GM13976 (cell line): ENCODE measurements around the gene KIFC3.
A peak's percentile ranks its signal among the peaks of the same experiment; 100 is the strongest.
"Not testable (repeated sequence)": the region's sequence is repeated elsewhere in the genome, so short reads cannot be mapped to it uniquely, and the experiment has no call there.

Experiments
- DNase-seq: peaks from one replicate; pipeline ENCODE4 v3.0.0; 2012; ENCODE audit warnings: low spot score
- in situ Hi-C: fragments of 300-500 bp; cut with MboI; formaldehyde crosslinking; loops from one replicate; pipeline ENCODE4 v1.12.0; 2022; ENCODE audit warnings: low sequenced_read_pairs, mixed read lengths, inconsistent platforms; ENCODE audit not compliant: unreplicated experiment
- TF ChIP-seq, protein P1 (sequence below): IDR thresholded peaks from 2 replicates; pipeline ENCODE4 v1.5.1; 2012; ENCODE audit warnings: borderline replicate concordance, mild to moderate bottlenecking; ENCODE audit not compliant: insufficient read depth; ENCODE audit errors: extremely low read depth, missing control alignments, control extremely low read depth

Gene KIFC3, protein sequence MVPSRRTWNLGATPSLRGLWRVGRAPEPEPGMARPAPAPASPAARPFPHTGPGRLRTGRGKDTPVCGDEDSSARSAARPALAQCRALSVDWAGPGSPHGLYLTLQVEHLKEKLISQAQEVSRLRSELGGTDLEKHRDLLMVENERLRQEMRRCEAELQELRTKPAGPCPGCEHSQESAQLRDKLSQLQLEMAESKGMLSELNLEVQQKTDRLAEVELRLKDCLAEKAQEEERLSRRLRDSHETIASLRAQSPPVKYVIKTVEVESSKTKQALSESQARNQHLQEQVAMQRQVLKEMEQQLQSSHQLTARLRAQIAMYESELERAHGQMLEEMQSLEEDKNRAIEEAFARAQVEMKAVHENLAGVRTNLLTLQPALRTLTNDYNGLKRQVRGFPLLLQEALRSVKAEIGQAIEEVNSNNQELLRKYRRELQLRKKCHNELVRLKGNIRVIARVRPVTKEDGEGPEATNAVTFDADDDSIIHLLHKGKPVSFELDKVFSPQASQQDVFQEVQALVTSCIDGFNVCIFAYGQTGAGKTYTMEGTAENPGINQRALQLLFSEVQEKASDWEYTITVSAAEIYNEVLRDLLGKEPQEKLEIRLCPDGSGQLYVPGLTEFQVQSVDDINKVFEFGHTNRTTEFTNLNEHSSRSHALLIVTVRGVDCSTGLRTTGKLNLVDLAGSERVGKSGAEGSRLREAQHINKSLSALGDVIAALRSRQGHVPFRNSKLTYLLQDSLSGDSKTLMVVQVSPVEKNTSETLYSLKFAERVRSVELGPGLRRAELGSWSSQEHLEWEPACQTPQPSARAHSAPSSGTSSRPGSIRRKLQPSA

GRCh38 chr16:57802341-57803133 lies at the start of gene KIFC3:
TSS of gene KIFC3 (minus strand) at chr16:57802491. CDS start at chr16:57798243, 4,248 bp downstream.
- TF ChIP-seq, protein P1, sequence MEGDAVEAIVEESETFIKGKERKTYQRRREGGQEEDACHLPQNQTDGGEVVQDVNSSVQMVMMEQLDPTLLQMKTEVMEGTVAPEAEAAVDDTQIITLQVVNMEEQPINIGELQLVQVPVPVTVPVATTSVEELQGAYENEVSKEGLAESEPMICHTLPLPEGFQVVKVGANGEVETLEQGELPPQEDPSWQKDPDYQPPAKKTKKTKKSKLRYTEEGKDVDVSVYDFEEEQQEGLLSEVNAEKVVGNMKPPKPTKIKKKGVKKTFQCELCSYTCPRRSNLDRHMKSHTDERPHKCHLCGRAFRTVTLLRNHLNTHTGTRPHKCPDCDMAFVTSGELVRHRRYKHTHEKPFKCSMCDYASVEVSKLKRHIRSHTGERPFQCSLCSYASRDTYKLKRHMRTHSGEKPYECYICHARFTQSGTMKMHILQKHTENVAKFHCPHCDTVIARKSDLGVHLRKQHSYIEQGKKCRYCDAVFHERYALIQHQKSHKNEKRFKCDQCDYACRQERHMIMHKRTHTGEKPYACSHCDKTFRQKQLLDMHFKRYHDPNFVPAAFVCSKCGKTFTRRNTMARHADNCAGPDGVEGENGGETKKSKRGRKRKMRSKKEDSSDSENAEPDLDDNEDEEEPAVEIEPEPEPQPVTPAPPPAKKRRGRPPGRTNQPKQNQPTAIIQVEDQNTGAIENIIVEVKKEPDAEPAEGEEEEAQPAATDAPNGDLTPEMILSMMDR: no peak
- DNase-seq: peak; percentile 73
- in situ Hi-C loops: no loop called here

- in situ Hi-C loops: no loop called here
- TF ChIP-seq, protein P1: no peak
- DNase-seq: no peak
Measured at GRCh38 chr16:57848181-57848580, 45.9 kb upstream of the KIFC3 start.

GRCh38 chr16:57846931-57847330 lies 44.6 kb upstream of the KIFC3 start:
- DNase-seq, in situ Hi-C loops: not testable (repeated sequence)

DNA sequence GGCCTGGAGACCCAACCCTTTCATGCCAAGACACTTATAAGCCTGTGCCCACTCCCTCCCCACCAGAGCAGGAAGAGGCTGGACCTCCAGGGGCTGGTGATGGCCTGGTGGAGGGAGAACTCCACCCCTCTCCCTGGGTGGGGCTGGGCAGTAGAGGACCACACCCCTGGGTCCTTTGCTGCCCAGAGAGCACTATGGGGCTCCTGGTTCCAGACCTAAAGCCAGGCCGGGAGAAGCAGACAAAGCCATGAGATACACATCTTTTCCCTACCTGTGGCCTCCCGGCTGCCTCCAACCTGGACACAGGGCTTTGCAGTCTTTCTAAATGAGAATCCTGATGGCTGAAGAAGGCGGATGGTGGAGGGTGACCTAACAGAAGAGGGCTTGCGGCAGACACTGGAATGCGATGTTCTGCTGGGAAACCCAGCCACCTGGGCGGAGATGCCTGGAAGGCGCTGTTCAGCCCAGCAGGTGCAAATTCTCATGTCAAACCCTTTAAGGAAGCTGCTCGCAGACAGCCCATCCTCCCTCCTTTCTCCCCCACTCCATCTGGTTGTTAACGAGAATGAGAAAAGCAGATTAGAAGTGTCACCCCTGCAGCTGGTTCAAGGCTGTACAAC lies 43.9 kb upstream of the KIFC3 start:
- TF ChIP-seq, protein P1: no peak
- DNase-seq: no peak
- in situ Hi-C loops: no loop called here

GRCh38 chr16:57845115-57845514 lies 42.8 kb upstream of the KIFC3 start:
- TF ChIP-seq, protein P1: no peak
- in situ Hi-C loops: no loop called here
- no peak for DNase-seq

- DNase-seq: no peak
- TF ChIP-seq, protein P1: no peak
- in situ Hi-C loops: no loop called here
Measured at GRCh38 chr16:57844416-57845030, 42.2 kb upstream of the KIFC3 start.
